ENCODE measurements around the gene SLC1A3.
"Not testable (repeated sequence)": the region's sequence is repeated elsewhere in the genome, so short reads cannot be mapped to it uniquely, and the experiment has no call there.

The SLC1A3 gene

GRCh38 chr5:36631620-36632362 lies 25.4 kb downstream of the SLC1A3 start:
- no peak for DNase-seq

GRCh38 chr5:36632363-36632664 lies 25.9 kb downstream of the SLC1A3 start:
- DNase-seq, result no peak

- DNase-seq, result no peak
Measured at GRCh38 chr5:36635721-36636390, 29.4 kb downstream of the SLC1A3 start.

GRCh38 chr5:36637101-36637500 lies 30.7 kb downstream of the SLC1A3 start:
- DNase-seq, result no peak

- DNase-seq, result no peak
Measured at GRCh38 chr5:36637516-36637915, 31.1 kb downstream of the SLC1A3 start.

GRCh38 chr5:36638056-36638455 lies 31.6 kb downstream of the SLC1A3 start:
- DNase-seq, result no peak

GRCh38 chr5:36640949-36641348 lies 34.5 kb downstream of the SLC1A3 start:
- no peak for DNase-seq

GRCh38 chr5:36641431-36641830 lies 35.0 kb downstream of the SLC1A3 start:
- DNase-seq, result no peak

- DNase-seq, result no peak
Measured at GRCh38 chr5:36642089-36642488, 35.7 kb downstream of the SLC1A3 start.

GRCh38 chr5:36643162-36643561 lies 36.8 kb downstream of the SLC1A3 start:
- no peak for DNase-seq

- DNase-seq, result not testable (repeated sequence)
Measured at GRCh38 chr5:36643841-36644240, 37.4 kb downstream of the SLC1A3 start.

GRCh38 chr5:36644727-36645126 lies 38.3 kb downstream of the SLC1A3 start:
- no peak for DNase-seq

- DNase-seq, result no peak
Measured at GRCh38 chr5:36646100-36646499, 39.7 kb downstream of the SLC1A3 start.

GRCh38 chr5:36646507-36647023 lies 40.2 kb downstream of the SLC1A3 start:
- DNase-seq, result no peak

- DNase-seq, result no peak
Measured at GRCh38 chr5:36647046-36647445, 40.6 kb downstream of the SLC1A3 start.

- no peak for DNase-seq
Measured at GRCh38 chr5:36648426-36648825, 42.0 kb downstream of the SLC1A3 start.

GRCh38 chr5:36651761-36652685 lies 45.6 kb downstream of the SLC1A3 start:
- DNase-seq, result no peak

- no peak for DNase-seq
Measured at GRCh38 chr5:36653044-36653705, 46.8 kb downstream of the SLC1A3 start.

- DNase-seq, result no peak
Measured at GRCh38 chr5:36654564-36654963, 48.2 kb downstream of the SLC1A3 start.

GRCh38 chr5:36655161-36655560 lies 48.8 kb downstream of the SLC1A3 start:
- DNase-seq, result no peak

GRCh38 chr5:36656556-36656955 lies 50.1 kb downstream of the SLC1A3 start:
- no peak for DNase-seq

- DNase-seq, result no peak
Measured at GRCh38 chr5:36657563-36657995, 51.2 kb downstream of the SLC1A3 start.
